ENCODE measurements around the gene SNTB2.
"Not testable (repeated sequence)": the region's sequence is repeated elsewhere in the genome, so short reads cannot be mapped to it uniquely, and the experiment has no call there.

Gene SNTB2

GRCh38 chr16:69236319-69236718 lies 49.4 kb downstream of the SNTB2 start:
- DNase-seq (ENCODE audit: low spot score), result no peak

- no peak for DNase-seq (ENCODE audit: low spot score)
Observed at GRCh38 chr16:69237296-69237695, 50.3 kb downstream of the SNTB2 start.

DNA sequence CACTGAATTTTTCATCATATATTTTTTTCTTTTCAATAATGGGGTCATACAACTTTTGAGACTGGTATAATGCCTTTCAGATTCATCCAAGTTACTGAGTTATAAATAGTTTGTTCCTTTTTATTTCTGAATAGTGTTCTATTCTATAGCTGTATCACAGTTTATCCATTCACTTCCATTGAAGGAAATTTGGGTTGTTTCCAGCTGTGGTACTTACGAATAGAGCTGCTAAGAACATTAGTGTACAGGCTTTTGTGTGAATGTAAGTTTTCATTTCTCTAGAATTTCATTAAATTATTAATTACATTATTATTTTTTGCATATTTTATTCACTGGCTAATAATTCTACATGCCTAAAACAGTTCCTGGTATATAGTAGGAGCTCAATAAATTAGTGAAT lies 52.9 kb downstream of the SNTB2 start:
- no peak for DNase-seq (ENCODE audit: low spot score)

DNA sequence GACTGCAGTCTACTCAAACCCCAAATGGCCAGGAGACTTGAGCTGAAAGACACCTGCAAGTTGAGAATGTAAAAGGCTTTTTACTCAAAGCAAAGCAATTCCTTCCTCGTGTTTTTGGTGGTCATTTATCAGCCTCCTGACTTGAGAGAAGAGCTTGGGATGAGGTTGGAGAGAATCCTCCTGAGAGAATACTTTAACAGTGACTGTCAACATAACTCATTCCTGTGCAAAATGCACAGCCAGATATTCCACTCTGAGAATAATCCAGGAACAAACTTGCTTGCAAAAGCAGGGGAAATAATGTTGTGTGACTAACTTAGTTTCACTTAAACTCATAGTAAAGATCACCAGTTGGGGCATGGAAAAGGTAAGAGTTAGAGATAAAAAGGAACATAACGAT lies 53.4 kb downstream of the SNTB2 start:
- DNase-seq (ENCODE audit: low spot score), result no peak

- DNase-seq (ENCODE audit: low spot score), result no peak
Observed at GRCh38 chr16:69241926-69242325, 55.0 kb downstream of the SNTB2 start.

GRCh38 chr16:69243479-69243878 lies 56.5 kb downstream of the SNTB2 start:
- no peak for DNase-seq (ENCODE audit: low spot score)

GRCh38 chr16:69244336-69244735 lies 57.4 kb downstream of the SNTB2 start:
- no peak for DNase-seq (ENCODE audit: low spot score)

DNA sequence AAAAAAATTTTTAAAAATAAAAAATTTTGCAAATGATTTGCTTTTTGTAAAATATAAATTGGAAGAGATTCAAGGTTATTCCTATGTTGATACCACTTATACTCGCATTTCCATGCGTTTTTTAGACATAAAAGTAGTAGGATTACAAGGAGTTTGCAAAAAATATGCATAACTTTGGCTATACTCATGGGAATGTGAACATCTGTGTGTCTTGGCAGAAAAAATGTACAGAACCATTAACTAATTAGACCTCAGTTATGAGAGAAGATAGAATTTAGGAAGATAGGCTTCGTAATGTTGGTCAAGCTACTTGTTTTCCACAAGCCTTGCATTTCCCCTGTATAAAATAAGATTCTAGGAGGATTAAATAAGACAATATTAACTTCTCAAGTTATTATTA lies 63.1 kb downstream of the SNTB2 start:
- DNase-seq (ENCODE audit: low spot score), result no peak

DNA sequence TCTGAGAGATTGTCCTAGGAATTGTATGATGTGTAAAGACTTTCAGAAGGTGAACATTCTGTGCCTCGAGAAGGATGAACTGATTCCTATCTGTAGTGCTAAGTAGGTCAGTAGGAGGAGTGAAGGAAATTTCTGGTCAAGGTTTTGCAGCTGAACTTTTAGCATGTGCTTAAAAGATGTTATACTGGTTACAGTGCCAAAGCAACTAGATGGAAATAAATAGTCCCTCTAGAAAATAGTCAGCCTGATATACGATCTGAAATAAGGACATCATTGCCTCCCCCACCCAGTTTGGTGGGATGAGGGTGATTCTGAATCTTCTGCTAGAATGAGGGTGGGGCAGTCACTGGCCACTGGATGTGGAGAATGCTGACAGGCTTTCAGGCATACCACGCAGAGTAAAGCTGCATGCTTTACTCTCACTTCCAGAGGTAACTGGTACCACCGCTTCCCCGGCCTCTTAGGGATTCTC lies 66.9 kb downstream of the SNTB2 start:
- no peak for DNase-seq (ENCODE audit: low spot score)

DNA sequence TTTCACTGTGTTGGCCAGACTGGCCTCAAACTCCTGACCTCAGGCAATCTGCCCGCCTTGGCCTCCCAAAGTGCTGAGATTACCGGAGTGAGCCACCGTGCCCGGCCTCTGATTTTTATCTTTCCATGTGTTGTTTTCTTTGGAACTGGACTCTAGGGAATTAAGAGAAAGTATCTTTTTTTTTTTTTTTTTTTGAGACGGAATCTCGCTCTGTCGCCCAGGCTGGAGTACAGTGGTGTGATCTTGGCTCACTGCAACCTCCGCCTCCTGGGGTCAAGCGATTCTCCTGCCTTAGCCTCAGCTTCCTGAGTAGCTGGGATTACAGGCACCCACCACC lies 72.4 kb downstream of the SNTB2 start:
- not testable (repeated sequence) for DNase-seq (ENCODE audit: low spot score)

- DNase-seq (ENCODE audit: low spot score), result no peak
Observed at GRCh38 chr16:69260019-69260418, 73.1 kb downstream of the SNTB2 start.

DNA sequence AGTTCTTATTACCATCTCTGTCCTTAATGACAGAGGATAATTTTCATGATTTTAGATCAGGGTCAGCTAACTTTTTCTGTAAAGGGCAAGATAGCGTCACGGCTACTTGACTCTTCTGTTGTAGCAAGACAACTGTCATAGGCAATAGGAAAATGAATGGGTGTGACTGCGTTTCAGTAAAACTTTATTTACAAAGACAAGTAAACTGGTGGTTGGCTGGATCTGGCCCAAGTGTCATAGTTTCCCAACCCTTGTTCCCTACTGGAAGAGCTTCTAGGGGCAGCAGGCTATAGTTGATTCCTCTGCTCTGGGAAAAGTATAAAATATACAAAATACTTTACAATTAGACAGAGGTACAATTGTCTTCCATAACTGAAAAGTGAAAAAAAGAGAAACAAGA lies 73.5 kb downstream of the SNTB2 start:
- no peak for DNase-seq (ENCODE audit: low spot score)

DNA sequence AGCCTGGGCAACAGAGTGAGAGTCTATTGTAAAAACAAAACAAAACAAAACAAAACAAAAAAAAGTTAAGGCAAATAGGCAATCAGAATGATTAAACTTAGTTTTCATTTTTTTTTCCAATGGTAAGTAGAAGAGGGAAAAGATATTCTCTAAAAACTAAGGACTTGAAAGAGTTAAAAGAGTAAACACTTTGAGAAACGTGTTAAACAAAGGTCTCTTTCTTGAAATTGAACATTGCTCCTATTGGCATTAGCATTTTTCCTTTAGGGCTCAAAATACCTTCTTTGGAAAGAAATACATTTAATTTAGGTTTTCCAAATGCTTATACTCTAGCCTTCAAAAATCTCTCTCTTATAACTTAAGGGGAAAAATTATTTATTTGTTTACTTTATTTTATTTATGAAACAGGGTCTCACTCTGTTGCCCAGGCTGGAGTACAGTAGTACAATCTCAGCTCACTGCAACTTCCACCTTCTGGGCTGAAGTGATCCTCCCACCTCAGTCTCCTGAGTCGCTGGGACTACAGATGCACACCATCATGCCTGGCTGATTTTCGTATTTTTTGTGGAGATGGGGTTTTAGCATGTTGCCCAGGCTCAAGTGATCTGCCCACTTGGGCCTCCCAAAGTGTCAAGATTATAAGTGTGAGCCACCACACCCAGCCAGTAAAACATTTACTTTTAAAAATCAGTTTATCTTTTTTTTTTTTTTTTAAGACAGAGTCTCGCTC lies 79.5 kb downstream of the SNTB2 start:
- DNase-seq (ENCODE audit: low spot score), result no peak

DNA sequence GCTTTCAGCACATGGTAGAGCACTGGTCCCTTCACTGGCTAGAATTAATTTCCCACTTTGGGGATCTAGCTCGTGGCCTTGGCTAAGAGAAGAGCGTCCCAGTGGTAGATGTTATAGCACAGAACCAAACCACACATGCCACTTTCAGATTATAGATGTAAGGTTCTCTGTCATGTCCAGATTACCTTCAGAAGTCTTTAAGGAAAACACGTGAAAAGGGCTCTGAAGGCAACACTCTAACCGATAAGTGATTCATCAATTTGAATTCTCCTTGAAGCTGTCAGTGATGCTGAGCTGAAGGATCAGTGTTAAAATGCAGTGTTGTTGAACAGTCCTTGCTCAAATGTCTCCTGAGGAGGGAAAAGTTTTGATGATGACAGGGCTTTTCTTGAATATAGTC lies 80.7 kb downstream of the SNTB2 start:
- DNase-seq (ENCODE audit: low spot score), result no peak

- DNase-seq (ENCODE audit: low spot score), result no peak
Observed at GRCh38 chr16:69270395-69270794, 83.4 kb downstream of the SNTB2 start.

- DNase-seq (ENCODE audit: low spot score), result no peak
Observed at GRCh38 chr16:69270831-69271230, 83.9 kb downstream of the SNTB2 start.

DNA sequence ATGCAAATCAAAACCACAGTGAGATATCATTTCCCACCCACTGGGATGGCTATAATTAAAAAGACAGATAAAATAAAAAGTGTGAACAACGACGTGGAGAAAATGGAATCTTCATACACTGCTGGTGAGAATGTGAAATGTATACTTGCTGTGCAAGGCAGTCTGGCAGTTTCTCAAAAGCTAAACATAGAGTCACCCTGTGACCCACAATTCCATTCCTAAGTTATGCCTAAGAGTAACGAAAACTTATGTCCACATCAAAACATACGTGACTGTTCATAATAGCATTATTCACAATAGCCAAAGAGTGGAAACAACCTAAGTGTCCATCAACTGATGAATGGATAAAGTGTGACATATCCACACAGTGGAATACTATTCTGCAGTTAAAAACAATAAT lies 86.0 kb downstream of the SNTB2 start:
- DNase-seq (ENCODE audit: low spot score), result no peak

DNA sequence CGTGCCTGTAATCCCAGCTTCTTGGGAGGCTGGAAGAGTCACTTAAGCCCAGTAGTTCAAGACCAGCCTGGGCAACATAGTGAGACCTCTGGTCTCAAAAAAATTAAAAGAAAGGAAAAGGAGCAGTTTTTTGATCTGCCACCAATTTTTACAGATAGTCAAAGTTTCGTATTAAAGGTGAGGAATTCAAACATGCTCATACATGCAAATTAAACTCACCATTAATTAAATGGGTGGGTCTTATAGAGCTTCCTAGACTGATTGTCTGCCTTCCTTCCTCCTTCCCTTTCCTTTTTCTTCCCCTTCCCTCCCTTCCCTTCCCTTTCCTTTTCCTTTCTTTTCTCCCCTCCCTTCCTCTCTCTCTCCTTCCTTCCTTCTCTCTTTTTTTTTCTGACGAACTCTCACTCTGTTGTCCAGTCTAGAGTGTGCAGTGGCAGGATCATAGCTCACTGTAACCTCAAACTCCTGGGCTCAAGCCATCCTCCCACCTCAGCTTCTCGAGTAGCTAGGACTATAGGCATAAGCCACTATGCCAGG lies 87.8 kb downstream of the SNTB2 start:
- no peak for DNase-seq (ENCODE audit: low spot score)

- DNase-seq (ENCODE audit: low spot score), result no peak
Observed at GRCh38 chr16:69276148-69277115, 89.5 kb downstream of the SNTB2 start.

GRCh38 chr16:69277413-69277812 lies 90.4 kb downstream of the SNTB2 start:
- DNase-seq (ENCODE audit: low spot score), result no peak

DNA sequence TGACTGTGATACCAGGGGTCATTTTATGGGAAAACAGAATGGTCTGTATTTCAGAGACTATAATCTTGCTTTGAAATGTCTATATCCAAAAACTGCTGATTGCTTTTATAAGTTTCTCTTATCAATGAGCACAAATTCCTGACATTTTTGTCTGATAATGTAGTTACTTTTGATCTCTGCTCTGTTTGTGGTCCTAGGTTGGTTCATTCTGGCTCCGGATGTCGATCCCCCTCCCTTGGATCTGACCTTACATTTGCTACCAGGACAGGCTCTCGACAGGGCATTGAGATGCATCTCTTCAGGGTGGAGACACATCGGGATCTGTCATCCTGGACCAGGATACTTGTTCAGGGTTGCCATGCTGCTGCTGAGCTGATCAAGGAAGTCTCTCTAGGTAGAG lies 96.9 kb downstream of the SNTB2 start:
- DNase-seq (ENCODE audit: low spot score), result no peak

- DNase-seq (ENCODE audit: low spot score), result no peak
Observed at GRCh38 chr16:69285240-69285639, 98.3 kb downstream of the SNTB2 start.
